Measurements from ENCODE around the gene DGKQ.

- no peak for TF ChIP-seq CTCF (IDR thresholded peaks at IDR 0.05; ENCODE audit: low read depth, low read length)
- no peak for TF ChIP-seq EZH2phosphoT487 (IDR thresholded peaks at IDR 0.05; ENCODE audit: low read depth)
Observed at GRCh38 chr4:996030-996996, 22.9 kb upstream of the DGKQ start.
